ENCODE results near the gene PIK3R2.

- TF ChIP-seq CTCF (IDR thresholded peaks at IDR 0.05) (no peak), POLR2A (IDR thresholded peaks at IDR 0.05) (no peak)
These were observed 32.6 kb downstream of the PIK3R2 start for GRCh38 chr19:18185538-18185937.

Measured in body of pancreas (tissue), 4 donors.